Lung (tissue), 12 donors: ENCODE data around the gene ADM5. TPM values are rescaled to one million over a fixed set of nuclear protein-coding genes. Genes with fewer than 3 reads are reported as not detected.

Experiments
- ATAC-seq: fragments of 200-7000 bp; cut with Tn5 transposase; one replicate; pipeline ENCODE4 v1.9.1; 2020; ENCODE audit warnings: moderate number of reproducible peaks; ENCODE audit not compliant: insufficient read depth, low FRiP score
- DNase-seq, 3 donors: peaks; one replicate each; pipeline ENCODE4 v3.0.0-alpha.2; 2013 to 2017
- H3K27ac ChIP-seq, 2 donors: one replicate each; pipeline ENCODE4 v1.5.1; 2013; ENCODE audit warnings: mild to moderate bottlenecking in 2 of 2, moderate library complexity in 2 of 2, control low read depth in 1 of 2, inconsistent platforms in 1 of 2, low read depth in 1 of 2, low read length in 1 of 2
- H3K27me3 ChIP-seq, 3 donors: one replicate each; pipeline ENCODE4 v1.5.1; 2013; ENCODE audit warnings: low read length in 2 of 3; ENCODE audit not compliant: control insufficient read depth in 3 of 3, insufficient read depth in 3 of 3
- H3K36me3 ChIP-seq, 4 donors: one replicate each; pipeline ENCODE4 v1.5.1; 2013; ENCODE audit warnings: low read length in 4 of 4, mild to moderate bottlenecking in 1 of 4, moderate library complexity in 1 of 4; ENCODE audit not compliant: control insufficient read depth in 4 of 4, insufficient read depth in 4 of 4
- H3K4me1 ChIP-seq, 5 donors: one replicate each; pipeline ENCODE4 v1.5.1; 2013; ENCODE audit warnings: low read length in 5 of 5, mild to moderate bottlenecking in 2 of 5, moderate library complexity in 1 of 5; ENCODE audit not compliant: control insufficient read depth in 5 of 5, insufficient read depth in 5 of 5
- H3K4me3 ChIP-seq: one replicate; pipeline ENCODE4 v1.5.1; 2013; ENCODE audit warnings: mild to moderate bottlenecking, control low read depth, moderate library complexity
- H3K9ac ChIP-seq, 2 donors: one replicate each; pipeline ENCODE4 v1.5.1; 2013; ENCODE audit warnings: low read length in 2 of 2, control low read depth in 1 of 2; ENCODE audit not compliant: insufficient read depth in 1 of 2
- H3K9me3 ChIP-seq, 4 donors: one replicate each; pipeline ENCODE4 v1.5.1; 2013; ENCODE audit warnings: low read length in 3 of 4, mild to moderate bottlenecking in 1 of 4, moderate library complexity in 1 of 4; ENCODE audit not compliant: control insufficient read depth in 4 of 4, insufficient read depth in 3 of 4
- WGBS, 2 donors: extraction: QIAGEN DNeasy Blood & Tissue Kit; methylation state at CpG; one replicate each; pipeline ENCODE4 v1.1.7; 2013; 5-methylcytosine and 5-hydroxymethylcytosine counted together
- polyA plus RNA-seq, 2 donors: library from polyadenylated mRNA; stranded (reverse); fragments of 200-250 nt; gene quantifications; one replicate each; pipeline ENCODE4 v1.2.1, GENCODE V29; 2013
- total RNA-seq, 2 donors: library from RNA; depleted of rRNA in 1 of 2; stranded (reverse); fragments of >200 nt in 1 of 2; gene quantifications; one replicate each; pipeline ENCODE4 v1.2.1, GENCODE V29; 2014 to 2021
- TF ChIP-seq, protein P1 (sequence below): IDR thresholded peaks from 2 replicates; pipeline ENCODE4 v1.5.1; 2012; ENCODE audit warnings: mild to moderate bottlenecking; ENCODE audit errors: control extremely low read depth, extremely low read depth
- donor health status: control.
- donor health status: control.
- donor health status: Bipolar disorder and iron deficiency.
- donor health status: healthy.
- donor health status: DM: yes; HTN: yes; CAD: no.

The ADM5 gene
- total and polyA plus RNA-seq, 4 donors: 0.60 to 4.2 (median 3.0) TPM

DNA sequence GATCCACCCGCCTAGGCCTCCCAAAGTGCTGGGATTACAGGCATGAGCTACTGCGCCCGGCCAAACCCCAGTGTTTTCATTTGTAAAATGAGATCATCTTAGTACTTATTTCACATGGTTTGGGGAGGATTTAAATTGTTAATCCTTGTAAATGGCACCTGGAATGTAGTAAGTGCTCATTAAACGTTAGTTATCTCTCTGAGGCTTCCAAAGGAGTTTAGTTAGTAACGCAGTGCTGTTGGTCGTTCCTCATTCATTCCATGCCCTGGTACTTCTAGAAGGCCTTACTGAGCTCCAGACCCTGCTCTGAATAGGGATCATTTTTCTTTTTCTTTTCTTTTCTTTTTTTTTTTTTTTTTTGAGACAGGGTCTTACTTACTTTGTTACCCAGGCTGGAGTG, 6.7 kb downstream of the ADM5 start:
- no peak overlapping the region for H3K27ac ChIP-seq
- peaks cover 0 to 5% (median 0%) of the 10 kb centered on the region in 3 donors for H3K27me3 ChIP-seq
- no peak for DNase-seq
- H3K9ac ChIP-seq: no peak overlapping the region
- H3K9me3 ChIP-seq: no peaks in the 10 kb centered on the region
- ATAC-seq: no peak
- 82 to 92% methylated on average over 6 of the region's 6 CpGs for WGBS, 2 donors
- TF ChIP-seq, protein P1, sequence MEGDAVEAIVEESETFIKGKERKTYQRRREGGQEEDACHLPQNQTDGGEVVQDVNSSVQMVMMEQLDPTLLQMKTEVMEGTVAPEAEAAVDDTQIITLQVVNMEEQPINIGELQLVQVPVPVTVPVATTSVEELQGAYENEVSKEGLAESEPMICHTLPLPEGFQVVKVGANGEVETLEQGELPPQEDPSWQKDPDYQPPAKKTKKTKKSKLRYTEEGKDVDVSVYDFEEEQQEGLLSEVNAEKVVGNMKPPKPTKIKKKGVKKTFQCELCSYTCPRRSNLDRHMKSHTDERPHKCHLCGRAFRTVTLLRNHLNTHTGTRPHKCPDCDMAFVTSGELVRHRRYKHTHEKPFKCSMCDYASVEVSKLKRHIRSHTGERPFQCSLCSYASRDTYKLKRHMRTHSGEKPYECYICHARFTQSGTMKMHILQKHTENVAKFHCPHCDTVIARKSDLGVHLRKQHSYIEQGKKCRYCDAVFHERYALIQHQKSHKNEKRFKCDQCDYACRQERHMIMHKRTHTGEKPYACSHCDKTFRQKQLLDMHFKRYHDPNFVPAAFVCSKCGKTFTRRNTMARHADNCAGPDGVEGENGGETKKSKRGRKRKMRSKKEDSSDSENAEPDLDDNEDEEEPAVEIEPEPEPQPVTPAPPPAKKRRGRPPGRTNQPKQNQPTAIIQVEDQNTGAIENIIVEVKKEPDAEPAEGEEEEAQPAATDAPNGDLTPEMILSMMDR: no peak
- peaks cover 0 to 3% (median 0%) of the 10 kb centered on the region in 4 donors for H3K36me3 ChIP-seq
- H3K4me1 ChIP-seq: peaks cover 0 to 6% (median 3%) of the 10 kb centered on the region in 5 donors
- no peak overlapping the region for H3K4me3 ChIP-seq

DNA sequence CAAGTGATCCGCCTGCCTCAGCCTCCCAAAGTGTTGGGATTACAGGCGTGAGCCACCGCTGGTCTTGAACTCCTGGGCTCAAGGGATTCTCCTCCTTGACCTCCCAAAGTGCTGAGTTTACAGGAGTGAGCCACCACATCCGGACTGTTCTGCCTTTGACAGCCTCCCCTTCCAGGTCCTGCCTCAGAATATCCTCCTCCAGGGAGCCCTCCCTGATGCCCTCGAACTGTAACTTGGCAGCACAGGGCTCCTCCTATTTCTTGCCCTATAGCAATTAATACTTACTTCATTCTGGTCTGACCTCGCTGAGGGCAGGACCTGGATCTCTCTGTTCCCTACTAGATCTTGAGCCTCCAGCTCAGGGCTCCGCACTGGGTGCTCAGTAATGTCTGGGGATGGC, 7.5 kb downstream of the ADM5 start:
- 87 to 96% methylated on average over 7 of the region's 7 CpGs for WGBS, 2 donors
- Histone ChIP-seq H3K27ac (no peak overlapping the region), H3K27me3 (no peaks in the 10 kb centered on the region), H3K9me3 (no peaks in the 10 kb centered on the region), H3K4me3 (no peak overlapping the region), H3K4me1 (no peaks in the 10 kb centered on the region), H3K9ac (no peak overlapping the region), H3K36me3 (peaks cover 0 to 3% (median 0%) of the 10 kb centered on the region in 4 donors)
- ATAC-seq (no peak), DNase-seq (no peak)
- TF ChIP-seq, protein P1: no peak

DNA sequence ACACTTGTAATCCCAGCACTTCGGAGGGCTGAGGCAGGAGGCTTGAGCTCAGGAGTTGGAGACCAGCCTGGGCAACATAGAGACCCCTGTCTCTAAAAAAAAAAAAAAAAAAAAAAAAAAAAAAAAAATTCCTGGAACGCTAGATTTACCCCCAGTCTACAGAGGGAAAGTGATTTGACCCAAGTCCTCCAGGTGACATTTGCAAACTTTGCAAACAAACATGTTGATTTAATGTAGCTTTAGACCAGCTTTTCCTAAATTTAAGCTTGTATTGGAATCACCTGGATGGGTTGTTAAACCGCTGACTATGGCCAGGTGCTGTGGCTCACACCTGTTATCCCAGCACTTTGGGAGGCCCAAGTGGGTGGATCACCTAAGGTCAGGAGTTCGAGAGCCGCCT, 10.0 kb downstream of the ADM5 start:
- Histone ChIP-seq H3K27ac (no peak overlapping the region), H3K9ac (no peak overlapping the region), H3K36me3 (peaks cover 0 to 3% (median 0%) of the 10 kb centered on the region in 4 donors), H3K9me3 (no peaks in the 10 kb centered on the region), H3K4me1 (no peaks in the 10 kb centered on the region), H3K27me3 (no peaks in the 10 kb centered on the region), H3K4me3 (no peak overlapping the region)
- DNase-seq: no peak
- no peak for ATAC-seq
- 87 to 91% methylated on average over 5 of the region's 5 CpGs for WGBS, 2 donors
- TF ChIP-seq, protein P1: no peak

DNA sequence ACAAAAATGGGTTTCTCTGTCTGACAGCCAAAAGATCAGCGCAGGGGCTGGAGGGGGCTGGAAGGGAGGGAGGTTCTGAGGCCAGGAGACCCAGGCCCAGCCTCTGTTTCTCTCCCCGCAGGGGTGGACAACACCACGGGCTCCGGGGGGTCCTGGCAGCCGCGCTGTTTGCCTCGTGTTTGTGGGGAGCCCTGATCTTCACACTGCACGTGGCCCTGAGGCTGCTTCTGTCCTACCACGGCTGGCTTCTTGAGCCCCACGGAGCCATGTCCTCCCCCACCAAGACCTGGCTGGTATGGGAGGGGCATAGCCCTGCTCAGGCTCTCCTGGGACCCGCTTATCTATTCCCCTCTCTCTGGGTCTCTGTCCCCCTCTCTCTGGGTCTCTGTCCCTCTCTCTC, 11.2 kb downstream of the ADM5 start:
- Histone ChIP-seq H3K9ac (no peak overlapping the region), H3K36me3 (peaks cover 0 to 5% (median 2%) of the 10 kb centered on the region in 4 donors), H3K9me3 (no peaks in the 10 kb centered on the region), H3K4me3 (no peak overlapping the region), H3K4me1 (no peaks in the 10 kb centered on the region), H3K27me3 (no peaks in the 10 kb centered on the region), H3K27ac (no peak overlapping the region)
- 68 to 84% methylated on average over 10 to 11 of the region's 11 CpGs for WGBS, 2 donors
- ATAC-seq: no peak
- no peak for DNase-seq
- TF ChIP-seq, protein P1: no peak
